ENCODE data around the gene SNX3.
"Not testable (repeated sequence)": the region's sequence is repeated elsewhere in the genome, so short reads cannot be mapped to it uniquely, and the experiment has no call there.

The SNX3 gene

DNA sequence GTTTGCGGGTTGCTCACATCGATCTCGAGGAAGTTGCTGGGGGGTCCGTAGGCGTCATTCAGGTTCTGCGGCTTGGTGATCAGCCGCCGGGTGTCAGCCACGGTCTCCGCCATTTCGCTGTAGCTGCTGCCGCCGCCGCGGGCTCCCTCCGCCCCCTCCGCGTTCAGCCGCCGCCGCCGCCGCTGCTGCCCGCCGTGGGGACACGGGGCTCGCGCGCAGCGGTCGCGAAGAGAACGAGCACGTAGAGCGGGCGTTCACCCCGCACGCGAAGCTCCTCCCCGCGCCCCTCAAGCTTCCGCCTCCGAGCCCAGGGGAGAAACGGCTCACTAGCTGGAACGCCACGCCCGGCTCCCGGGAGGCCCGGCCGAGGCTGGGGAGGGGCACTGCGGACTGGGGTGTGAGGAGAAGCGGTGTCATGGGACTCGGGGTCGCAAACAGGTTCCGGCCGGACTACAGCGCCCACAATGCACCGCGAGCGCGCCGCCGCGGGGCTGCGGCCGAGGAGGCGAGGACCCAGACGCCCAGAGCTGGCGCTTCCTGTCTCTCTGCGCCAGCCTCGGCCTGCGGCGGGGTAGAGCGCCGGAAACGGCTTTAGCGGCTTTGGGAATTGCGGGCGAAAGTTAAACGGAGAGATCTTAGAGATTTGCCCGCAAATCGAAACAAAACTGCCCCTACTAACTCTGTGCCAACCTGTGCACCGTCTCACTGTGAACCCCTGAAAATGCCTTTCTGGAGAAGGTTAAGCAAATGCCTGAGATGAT is at the start of gene SNX3:
Gene SNX3 (minus strand): TSS at position 232 of the 761 bp plus-strand sequence. CDS start 119 bp downstream, at position 113.
- DNase-seq (ENCODE audit: low spot score), result peak; percentile 92

DNA sequence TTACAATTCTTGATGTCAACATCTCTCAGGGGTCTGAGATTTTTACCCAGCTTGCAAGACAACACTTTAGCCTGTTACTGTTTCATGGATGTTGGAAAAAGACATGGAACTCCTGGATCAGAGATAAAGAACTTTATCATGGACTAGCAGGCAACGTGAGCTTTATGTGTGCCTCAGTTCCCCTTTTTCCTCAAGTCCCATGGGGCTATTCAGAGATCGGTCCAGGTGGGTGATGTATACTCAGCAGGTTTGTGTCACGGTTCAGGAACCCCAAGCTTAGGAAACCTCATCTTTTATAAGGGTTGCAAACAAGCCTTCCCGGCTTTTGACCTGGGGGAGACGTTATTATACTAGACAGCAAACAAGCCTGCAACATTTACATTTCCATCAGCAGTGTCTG is 49.0 kb upstream of the SNX3 start:
- no peak for DNase-seq (ENCODE audit: low spot score)

GRCh38 chr6:108308641-108309040 is 47.8 kb upstream of the SNX3 start:
- DNase-seq (ENCODE audit: low spot score), result not testable (repeated sequence)

DNA sequence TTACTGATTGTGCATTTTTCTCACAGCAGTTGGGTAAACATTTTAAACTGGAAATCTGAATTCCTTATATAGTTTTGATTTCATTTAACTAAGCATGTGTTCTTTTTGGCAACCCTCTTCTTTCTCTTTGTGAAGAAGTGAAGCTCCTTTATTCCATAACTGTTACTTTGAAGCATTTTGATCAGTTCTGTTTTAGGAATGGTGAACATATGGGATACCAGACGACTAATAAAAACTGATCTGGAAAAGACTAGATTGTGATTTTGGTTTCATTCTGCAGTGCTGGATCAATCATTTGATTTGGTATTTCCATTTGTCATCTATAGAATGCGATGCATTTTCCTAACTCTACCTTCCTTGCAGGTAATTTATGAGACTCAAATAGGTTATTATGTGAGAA is 43.8 kb upstream of the SNX3 start:
- no peak for DNase-seq (ENCODE audit: low spot score)

DNA sequence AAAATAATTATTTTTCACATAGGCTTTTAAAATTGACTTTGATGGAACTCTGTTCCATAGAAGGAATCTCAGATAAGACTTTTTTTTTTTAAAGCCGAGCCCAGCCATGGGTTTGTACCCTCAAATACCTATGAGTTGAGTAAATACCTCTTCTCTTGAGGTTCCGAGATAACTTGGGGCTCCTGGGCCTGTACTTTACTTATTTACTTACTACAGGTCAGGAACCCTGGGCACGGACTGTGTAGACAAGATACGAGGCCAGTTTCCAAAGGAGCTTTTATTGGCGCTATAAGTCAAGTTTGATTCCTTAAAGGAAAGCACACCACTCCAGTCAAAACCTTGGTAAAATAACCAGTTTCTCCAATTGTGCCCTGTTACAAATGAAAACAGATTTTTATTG is 41.5 kb upstream of the SNX3 start:
- DNase-seq (ENCODE audit: low spot score), result no peak

GRCh38 chr6:108295676-108296075 is 34.8 kb upstream of the SNX3 start:
- no peak for DNase-seq (ENCODE audit: low spot score)

- DNase-seq (ENCODE audit: low spot score), result peak; percentile 94
Observed at GRCh38 chr6:108294727-108295625, 34.1 kb upstream of the SNX3 start, which contains the start of gene AFG1L. AFG1L (plus strand) TSS chr6:108295054; CDS start chr6:108295080, 26 bp downstream.

GRCh38 chr6:108294297-108294726 is 33.5 kb upstream of the SNX3 start:
- no peak for DNase-seq (ENCODE audit: low spot score)

DNA sequence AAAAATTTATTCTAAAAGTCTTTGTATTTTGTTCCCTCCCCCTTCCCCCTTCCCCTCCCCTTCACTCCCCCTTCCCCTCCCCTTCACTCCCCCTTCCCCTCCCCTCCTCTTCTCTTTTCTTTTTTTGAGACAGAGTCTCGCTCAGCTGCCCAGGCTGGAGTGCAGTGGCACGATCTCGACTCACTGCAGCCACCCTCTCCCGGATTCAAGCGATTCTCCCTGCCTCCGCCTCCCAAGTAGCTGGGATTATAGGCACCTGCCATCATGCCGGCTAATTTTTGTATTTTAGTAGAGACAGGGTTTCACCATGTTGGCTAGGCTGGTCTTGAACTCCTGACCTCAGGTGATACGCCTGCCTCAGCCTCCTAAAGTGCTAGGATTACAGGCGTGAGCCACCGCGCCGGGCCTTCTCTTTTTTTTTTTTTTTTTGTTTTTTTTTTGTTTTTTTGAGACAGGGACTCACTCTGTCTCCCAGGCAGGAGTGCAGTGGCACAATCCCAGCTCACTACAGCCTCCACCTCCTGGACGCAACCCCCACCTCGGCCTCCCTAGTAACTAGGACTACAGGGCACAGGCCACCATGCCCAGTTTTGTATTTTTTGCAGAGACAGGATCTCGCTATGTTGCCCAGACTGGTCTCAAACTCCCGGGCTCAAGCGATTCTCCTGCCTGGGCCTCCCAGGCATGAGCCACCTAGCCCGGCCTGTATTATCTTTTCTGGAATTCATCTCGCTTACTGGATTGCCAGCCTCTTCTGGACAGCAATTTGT is 32.9 kb upstream of the SNX3 start:
- no peak for DNase-seq (ENCODE audit: low spot score)

GRCh38 chr6:108292561-108292960 is 31.7 kb upstream of the SNX3 start:
- not testable (repeated sequence) for DNase-seq (ENCODE audit: low spot score)

DNA sequence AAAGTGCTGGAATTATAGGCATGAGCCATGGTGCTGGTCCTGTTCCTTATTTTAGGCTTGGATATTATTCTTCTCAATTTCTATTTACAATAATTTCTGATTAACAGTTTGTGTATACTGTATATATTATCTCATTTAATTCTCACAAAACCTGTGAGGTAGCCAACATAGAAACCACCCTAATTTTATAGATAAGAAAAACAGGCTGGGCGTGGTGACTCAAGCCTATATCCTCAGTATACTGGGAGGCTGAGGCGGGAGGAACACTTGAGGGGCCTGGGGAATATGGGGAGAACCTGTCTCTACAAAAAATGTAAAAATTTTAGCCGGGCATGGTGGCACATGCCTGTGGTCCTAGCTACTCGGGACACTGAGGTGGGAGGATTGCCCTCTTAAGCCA is 30.3 kb upstream of the SNX3 start:
- DNase-seq (ENCODE audit: low spot score), result no peak

- DNase-seq (ENCODE audit: low spot score), result no peak
Observed at GRCh38 chr6:108288742-108289141, 27.9 kb upstream of the SNX3 start.

DNA sequence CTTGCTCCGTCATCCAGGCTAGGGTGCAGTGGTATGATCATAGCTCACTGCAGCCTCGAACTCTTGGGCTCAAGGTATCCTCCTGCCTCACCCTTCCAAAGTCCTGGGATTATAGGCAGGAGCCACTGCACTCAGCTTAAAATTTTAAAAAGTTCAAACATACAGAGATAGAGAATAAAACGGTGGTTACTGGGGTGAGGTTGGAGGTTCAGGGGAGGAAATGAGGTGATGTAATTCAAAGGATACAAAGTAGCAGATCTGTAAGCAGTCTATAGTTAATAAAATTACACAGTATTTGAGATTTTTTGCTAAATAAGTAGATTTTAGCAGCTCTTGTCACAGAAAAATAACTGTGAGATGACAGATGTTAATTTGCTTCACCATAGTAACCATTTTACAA is 26.5 kb upstream of the SNX3 start:
- no peak for DNase-seq (ENCODE audit: low spot score)

DNA sequence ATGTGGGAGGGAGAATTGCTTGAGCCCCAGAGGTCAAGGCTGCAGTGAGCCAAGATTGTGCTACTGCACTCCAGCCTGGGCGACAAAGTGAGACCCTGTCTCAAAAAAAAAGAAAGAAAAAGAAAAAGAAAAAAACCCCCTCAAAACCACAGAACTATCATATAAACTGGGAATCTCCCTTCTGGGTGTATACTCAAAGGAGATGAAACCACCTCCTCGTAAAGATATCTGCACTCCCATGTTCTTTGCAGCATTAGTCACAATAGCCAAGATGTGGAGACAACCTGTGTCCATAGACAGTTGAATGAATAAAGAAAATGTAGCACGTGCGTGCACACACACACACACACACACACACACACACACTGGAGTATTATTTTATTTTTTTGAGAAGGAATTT is 25.5 kb upstream of the SNX3 start:
- DNase-seq (ENCODE audit: low spot score), result no peak

- no peak for DNase-seq (ENCODE audit: low spot score)
Observed at GRCh38 chr6:108285381-108285780, 24.5 kb upstream of the SNX3 start.

DNA sequence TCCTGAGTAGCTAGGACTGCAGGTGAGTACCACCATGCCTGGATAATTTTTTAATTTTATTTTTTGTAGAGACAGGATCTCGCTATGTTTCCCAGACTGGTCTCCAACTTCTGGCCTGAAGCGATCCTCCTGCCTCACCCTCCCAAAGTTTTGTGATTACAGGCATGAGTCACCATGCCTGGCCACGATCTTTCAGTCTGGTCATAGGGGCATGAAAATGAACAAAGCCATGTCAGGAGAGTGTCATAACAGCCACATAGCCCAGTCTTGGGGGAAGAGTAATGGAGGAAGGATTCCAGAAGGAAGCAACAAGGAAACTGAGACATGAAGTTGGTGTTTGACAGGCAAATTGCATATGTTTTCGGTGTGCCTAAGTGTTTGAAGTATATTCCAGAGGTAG is 17.0 kb upstream of the SNX3 start:
- DNase-seq (ENCODE audit: low spot score), result no peak

DNA sequence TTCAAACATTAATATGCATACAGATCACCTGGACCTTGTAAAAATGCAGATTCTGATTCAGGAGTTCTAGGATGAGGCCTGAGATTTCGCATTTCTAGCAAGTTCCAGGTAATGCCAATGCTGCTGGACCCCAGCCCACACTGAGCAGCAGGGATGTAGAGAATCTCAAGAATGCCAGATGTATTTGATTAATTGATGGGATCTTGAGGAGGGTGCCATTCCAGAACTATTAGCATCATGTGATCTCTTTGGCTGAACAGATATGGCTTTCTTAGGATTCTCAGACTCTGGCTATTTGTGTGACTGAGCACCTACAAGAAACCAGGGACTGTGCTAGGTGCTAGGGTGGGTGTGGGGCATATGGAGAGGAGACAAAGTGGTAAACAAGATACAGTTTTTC is 16.5 kb upstream of the SNX3 start:
- DNase-seq (ENCODE audit: low spot score), result no peak

GRCh38 chr6:108275976-108276375 is 15.1 kb upstream of the SNX3 start:
- no peak for DNase-seq (ENCODE audit: low spot score)

DNA sequence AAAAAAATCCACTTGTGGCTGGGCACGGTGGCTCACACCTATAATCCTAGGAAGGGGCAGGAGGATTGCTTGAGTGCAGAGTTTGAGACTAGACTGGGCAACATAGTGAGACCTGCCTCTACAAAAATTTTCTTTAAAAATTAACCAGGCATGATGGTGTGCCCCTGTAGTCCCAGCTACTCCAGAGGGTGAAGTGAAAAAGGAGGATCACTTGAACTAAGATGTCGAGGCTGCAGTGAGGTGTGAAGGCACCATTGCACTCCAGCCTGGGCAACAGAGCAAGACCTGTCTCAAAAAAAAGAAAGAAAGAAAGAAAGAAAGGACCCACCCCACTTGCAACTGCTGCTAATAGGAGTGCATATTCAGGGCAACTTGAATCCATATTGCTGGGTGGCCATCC is 13.7 kb upstream of the SNX3 start:
- no peak for DNase-seq (ENCODE audit: low spot score)

- not testable (repeated sequence) for DNase-seq (ENCODE audit: low spot score)
Observed at GRCh38 chr6:108269955-108270354, 9.1 kb upstream of the SNX3 start.

GRCh38 chr6:108268845-108269244 is 8.0 kb upstream of the SNX3 start:
- DNase-seq (ENCODE audit: low spot score), result no peak

DNA sequence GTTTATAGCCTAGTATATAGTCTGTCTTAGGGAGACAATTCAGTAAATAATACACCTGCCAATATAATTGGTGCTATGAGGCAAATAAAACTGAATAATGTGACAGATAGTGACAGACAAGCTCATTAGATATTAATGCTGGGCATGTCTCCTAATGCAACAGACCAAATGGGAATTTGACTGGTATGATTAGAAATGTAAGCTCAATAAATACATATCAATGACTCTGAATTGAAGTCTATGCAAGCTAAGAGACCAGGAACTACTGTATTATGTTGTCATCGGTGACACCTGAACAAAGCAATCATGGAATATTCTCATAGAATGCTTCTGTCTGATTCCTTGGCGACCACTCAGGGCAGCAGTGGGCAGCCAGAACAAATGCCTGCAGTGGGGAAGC is 2.5 kb upstream of the SNX3 start:
- no peak for DNase-seq (ENCODE audit: low spot score)
